Stimulated activated CD8-positive, alpha-beta memory T cell treated with anti-CD3 and anti-CD28 coated beads, Interleukin-2, amount 100 ng/mL, for 1 hour (primary cell): ENCODE measurements around the gene INO80.

Source experiments
- DNase-seq, 2 donors: peaks; one replicate each; pipeline ENCODE4 v3.0.0-alpha.2; 2020; ENCODE audit warnings: low read depth in 2 of 2

Gene INO80

GRCh38 chr15:41001524-41002214 is 114.4 kb downstream of the INO80 start:
- DNase-seq: no peak

GRCh38 chr15:40999190-40999589 is 116.9 kb downstream of the INO80 start:
- no peak for DNase-seq

GRCh38 chr15:40995656-40996055 is 120.4 kb downstream of the INO80 start:
- DNase-seq: no peak

- no peak for DNase-seq
Observed at GRCh38 chr15:40992825-40993224, 123.3 kb downstream of the INO80 start.

GRCh38 chr15:40992241-40992741 is 123.8 kb downstream of the INO80 start:
- no peak for DNase-seq

- no peak for DNase-seq
Observed at GRCh38 chr15:40991355-40991754, 124.7 kb downstream of the INO80 start.

- no peak for DNase-seq
Observed at GRCh38 chr15:40990789-40991188, 125.3 kb downstream of the INO80 start.

GRCh38 chr15:40990080-40990479 is 126.0 kb downstream of the INO80 start:
- no peak for DNase-seq

GRCh38 chr15:40988156-40988555 is 127.9 kb downstream of the INO80 start:
- no peak for DNase-seq

- DNase-seq: no peak
Observed at GRCh38 chr15:40986820-40987219, 129.3 kb downstream of the INO80 start.

- DNase-seq: no peak
Observed at GRCh38 chr15:40985541-40986330, 130.3 kb downstream of the INO80 start.

GRCh38 chr15:40984964-40985363 is 131.1 kb downstream of the INO80 start:
- no peak for DNase-seq

- no peak for DNase-seq
Observed at GRCh38 chr15:40984406-40984805, 131.7 kb downstream of the INO80 start.

GRCh38 chr15:40982855-40983254 is 133.2 kb downstream of the INO80 start:
- no peak for DNase-seq

- DNase-seq: no peak
Observed at GRCh38 chr15:40981186-40981585, 134.9 kb downstream of the INO80 start.

GRCh38 chr15:40978562-40978961 is 137.5 kb downstream of the INO80 start:
- DNase-seq: no peak

- no peak for DNase-seq
Observed at GRCh38 chr15:40978141-40978540, 137.9 kb downstream of the INO80 start.

GRCh38 chr15:40976819-40977218 is 139.3 kb downstream of the INO80 start:
- no peak for DNase-seq

GRCh38 chr15:40974879-40975278 is 141.2 kb downstream of the INO80 start:
- no peak for DNase-seq

- no peak for DNase-seq
Observed at GRCh38 chr15:40969363-40969762, 146.7 kb downstream of the INO80 start.

- DNase-seq: no peak
Observed at GRCh38 chr15:40968290-40969085, 147.6 kb downstream of the INO80 start.

GRCh38 chr15:40964634-40965033 is 151.4 kb downstream of the INO80 start:
- no peak for DNase-seq
